ENCODE results near the gene ZC3H13.
"Not testable (repeated sequence)": the region's sequence is repeated elsewhere in the genome, so short reads cannot be mapped to it uniquely, and the experiment has no call there.

- TF ChIP-seq, protein P1, sequence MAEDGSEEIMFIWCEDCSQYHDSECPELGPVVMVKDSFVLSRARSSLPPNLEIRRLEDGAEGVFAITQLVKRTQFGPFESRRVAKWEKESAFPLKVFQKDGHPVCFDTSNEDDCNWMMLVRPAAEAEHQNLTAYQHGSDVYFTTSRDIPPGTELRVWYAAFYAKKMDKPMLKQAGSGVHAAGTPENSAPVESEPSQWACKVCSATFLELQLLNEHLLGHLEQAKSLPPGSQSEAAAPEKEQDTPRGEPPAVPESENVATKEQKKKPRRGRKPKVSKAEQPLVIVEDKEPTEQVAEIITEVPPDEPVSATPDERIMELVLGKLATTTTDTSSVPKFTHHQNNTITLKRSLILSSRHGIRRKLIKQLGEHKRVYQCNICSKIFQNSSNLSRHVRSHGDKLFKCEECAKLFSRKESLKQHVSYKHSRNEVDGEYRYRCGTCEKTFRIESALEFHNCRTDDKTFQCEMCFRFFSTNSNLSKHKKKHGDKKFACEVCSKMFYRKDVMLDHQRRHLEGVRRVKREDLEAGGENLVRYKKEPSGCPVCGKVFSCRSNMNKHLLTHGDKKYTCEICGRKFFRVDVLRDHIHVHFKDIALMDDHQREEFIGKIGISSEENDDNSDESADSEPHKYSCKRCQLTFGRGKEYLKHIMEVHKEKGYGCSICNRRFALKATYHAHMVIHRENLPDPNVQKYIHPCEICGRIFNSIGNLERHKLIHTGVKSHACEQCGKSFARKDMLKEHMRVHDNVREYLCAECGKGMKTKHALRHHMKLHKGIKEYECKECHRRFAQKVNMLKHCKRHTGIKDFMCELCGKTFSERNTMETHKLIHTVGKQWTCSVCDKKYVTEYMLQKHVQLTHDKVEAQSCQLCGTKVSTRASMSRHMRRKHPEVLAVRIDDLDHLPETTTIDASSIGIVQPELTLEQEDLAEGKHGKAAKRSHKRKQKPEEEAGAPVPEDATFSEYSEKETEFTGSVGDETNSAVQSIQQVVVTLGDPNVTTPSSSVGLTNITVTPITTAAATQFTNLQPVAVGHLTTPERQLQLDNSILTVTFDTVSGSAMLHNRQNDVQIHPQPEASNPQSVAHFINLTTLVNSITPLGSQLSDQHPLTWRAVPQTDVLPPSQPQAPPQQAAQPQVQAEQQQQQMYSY (CRISPR knock-in tag; IDR thresholded peaks at IDR 0.05), result not testable (repeated sequence)
- not testable (repeated sequence) for TF ChIP-seq ESRRA (IDR thresholded peaks at IDR 0.05; ENCODE audit: low read length); POLR2A (IDR thresholded peaks at IDR 0.05; ENCODE audit: low read depth, low read length); NFIC (IDR thresholded peaks at IDR 0.05; ENCODE audit: low read depth, low read length); SMC3 (IDR thresholded peaks at IDR 0.05; ENCODE audit: borderline replicate concordance, low read length); CEBPB (IDR thresholded peaks at IDR 0.05; ENCODE audit: borderline replicate concordance in 1 of 2, low read depth in 2 of 2, low read length in 2 of 2); MXI1 (IDR thresholded peaks at IDR 0.05; ENCODE audit: low read depth, low read length); E4F1 (IDR thresholded peaks at IDR 0.05; ENCODE audit: borderline replicate concordance, partially characterized antibody); KDM1A (IDR thresholded peaks at IDR 0.05; ENCODE audit: borderline replicate concordance); RFX5 (IDR thresholded peaks at IDR 0.05; ENCODE audit: low read depth, low read length); YY1 (IDR thresholded peaks at IDR 0.05; ENCODE audit: low read depth, low read length)
- TF ChIP-seq, protein P2, sequence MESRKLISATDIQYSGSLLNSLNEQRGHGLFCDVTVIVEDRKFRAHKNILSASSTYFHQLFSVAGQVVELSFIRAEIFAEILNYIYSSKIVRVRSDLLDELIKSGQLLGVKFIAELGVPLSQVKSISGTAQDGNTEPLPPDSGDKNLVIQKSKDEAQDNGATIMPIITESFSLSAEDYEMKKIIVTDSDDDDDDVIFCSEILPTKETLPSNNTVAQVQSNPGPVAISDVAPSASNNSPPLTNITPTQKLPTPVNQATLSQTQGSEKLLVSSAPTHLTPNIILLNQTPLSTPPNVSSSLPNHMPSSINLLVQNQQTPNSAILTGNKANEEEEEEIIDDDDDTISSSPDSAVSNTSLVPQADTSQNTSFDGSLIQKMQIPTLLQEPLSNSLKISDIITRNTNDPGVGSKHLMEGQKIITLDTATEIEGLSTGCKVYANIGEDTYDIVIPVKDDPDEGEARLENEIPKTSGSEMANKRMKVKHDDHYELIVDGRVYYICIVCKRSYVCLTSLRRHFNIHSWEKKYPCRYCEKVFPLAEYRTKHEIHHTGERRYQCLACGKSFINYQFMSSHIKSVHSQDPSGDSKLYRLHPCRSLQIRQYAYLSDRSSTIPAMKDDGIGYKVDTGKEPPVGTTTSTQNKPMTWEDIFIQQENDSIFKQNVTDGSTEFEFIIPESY (IDR thresholded peaks at IDR 0.05), result not testable (repeated sequence)
- TF ChIP-seq, protein P3, sequence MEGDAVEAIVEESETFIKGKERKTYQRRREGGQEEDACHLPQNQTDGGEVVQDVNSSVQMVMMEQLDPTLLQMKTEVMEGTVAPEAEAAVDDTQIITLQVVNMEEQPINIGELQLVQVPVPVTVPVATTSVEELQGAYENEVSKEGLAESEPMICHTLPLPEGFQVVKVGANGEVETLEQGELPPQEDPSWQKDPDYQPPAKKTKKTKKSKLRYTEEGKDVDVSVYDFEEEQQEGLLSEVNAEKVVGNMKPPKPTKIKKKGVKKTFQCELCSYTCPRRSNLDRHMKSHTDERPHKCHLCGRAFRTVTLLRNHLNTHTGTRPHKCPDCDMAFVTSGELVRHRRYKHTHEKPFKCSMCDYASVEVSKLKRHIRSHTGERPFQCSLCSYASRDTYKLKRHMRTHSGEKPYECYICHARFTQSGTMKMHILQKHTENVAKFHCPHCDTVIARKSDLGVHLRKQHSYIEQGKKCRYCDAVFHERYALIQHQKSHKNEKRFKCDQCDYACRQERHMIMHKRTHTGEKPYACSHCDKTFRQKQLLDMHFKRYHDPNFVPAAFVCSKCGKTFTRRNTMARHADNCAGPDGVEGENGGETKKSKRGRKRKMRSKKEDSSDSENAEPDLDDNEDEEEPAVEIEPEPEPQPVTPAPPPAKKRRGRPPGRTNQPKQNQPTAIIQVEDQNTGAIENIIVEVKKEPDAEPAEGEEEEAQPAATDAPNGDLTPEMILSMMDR (IDR thresholded peaks at IDR 0.05 in 2 of 3, conservative IDR thresholded peaks at IDR 0.05 in 1 of 3; ENCODE audit: control insufficient read depth in 2 of 3, extremely low read depth in 1 of 3, insufficient read depth in 1 of 3, low read depth in 3 of 3, low read length in 3 of 3), result not testable (repeated sequence)
- TF ChIP-seq, protein P4, sequence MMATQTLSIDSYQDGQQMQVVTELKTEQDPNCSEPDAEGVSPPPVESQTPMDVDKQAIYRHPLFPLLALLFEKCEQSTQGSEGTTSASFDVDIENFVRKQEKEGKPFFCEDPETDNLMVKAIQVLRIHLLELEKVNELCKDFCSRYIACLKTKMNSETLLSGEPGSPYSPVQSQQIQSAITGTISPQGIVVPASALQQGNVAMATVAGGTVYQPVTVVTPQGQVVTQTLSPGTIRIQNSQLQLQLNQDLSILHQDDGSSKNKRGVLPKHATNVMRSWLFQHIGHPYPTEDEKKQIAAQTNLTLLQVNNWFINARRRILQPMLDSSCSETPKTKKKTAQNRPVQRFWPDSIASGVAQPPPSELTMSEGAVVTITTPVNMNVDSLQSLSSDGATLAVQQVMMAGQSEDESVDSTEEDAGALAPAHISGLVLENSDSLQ (IDR thresholded peaks at IDR 0.05), result not testable (repeated sequence)
Measured at GRCh38 chr13:45981127-45981526, 71.4 kb downstream of the ZC3H13 start.
